Ishikawa (cell line): ENCODE results near the gene ADM5.

Experiments used
- EP300 ChIP-seq: IDR thresholded peaks from 2 replicates; pipeline ENCODE4 v1.6.1; 2012; ENCODE audit warnings: borderline replicate concordance
- NFIC ChIP-seq: IDR thresholded peaks from 2 replicates; pipeline ENCODE4 v1.6.1; 2012
- RAD21 ChIP-seq: IDR thresholded peaks from 2 replicates; pipeline ENCODE4 v1.6.1; 2012; ENCODE audit warnings: low read depth
- TAF1 ChIP-seq: IDR thresholded peaks from 2 replicates; pipeline ENCODE4 v1.6.1; 2012; ENCODE audit warnings: low read depth, mild to moderate bottlenecking
- TF ChIP-seq, protein P1 (sequence below): IDR thresholded peaks from 2 replicates; pipeline ENCODE4 v1.6.1; 2012; ENCODE audit warnings: low read depth, mild to moderate bottlenecking

DNA sequence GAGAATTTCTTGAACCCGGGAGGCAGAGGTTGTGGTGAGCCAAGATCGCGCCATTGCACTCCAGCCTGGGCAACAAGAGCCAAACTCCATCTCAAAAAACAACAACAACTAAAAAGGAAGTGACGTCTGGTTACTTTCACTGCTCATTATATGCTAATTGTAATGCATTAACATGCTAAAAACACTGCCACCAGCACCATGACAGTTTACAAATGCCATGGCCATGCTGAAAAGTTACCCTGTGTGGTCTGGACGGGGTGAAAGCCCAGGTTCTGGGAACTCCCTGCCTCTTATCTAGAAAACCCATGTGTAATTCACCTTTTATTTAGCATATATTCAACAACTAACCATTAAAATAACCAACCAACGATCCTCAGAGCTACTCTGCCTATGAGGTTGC lies 29.6 kb downstream of the ADM5 start:
- TF ChIP-seq TAF1, result no peak
- no peak for TF ChIP-seq NFIC
- TF ChIP-seq RAD21, result no peak
- no peak for TF ChIP-seq EP300
- TF ChIP-seq, protein P1, sequence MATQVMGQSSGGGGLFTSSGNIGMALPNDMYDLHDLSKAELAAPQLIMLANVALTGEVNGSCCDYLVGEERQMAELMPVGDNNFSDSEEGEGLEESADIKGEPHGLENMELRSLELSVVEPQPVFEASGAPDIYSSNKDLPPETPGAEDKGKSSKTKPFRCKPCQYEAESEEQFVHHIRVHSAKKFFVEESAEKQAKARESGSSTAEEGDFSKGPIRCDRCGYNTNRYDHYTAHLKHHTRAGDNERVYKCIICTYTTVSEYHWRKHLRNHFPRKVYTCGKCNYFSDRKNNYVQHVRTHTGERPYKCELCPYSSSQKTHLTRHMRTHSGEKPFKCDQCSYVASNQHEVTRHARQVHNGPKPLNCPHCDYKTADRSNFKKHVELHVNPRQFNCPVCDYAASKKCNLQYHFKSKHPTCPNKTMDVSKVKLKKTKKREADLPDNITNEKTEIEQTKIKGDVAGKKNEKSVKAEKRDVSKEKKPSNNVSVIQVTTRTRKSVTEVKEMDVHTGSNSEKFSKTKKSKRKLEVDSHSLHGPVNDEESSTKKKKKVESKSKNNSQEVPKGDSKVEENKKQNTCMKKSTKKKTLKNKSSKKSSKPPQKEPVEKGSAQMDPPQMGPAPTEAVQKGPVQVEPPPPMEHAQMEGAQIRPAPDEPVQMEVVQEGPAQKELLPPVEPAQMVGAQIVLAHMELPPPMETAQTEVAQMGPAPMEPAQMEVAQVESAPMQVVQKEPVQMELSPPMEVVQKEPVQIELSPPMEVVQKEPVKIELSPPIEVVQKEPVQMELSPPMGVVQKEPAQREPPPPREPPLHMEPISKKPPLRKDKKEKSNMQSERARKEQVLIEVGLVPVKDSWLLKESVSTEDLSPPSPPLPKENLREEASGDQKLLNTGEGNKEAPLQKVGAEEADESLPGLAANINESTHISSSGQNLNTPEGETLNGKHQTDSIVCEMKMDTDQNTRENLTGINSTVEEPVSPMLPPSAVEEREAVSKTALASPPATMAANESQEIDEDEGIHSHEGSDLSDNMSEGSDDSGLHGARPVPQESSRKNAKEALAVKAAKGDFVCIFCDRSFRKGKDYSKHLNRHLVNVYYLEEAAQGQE, result no peak
